ENCODE measurements around the gene MPND. TPM values are rescaled to one million over a fixed set of nuclear protein-coding genes. Genes with fewer than 3 reads are reported as not detected.

Gene MPND
- total and polyA plus RNA-seq, 2 of the 13 experiments (the other 11 are each of a cell fraction or from before 2014, with no cell fraction given), result 10.8 to 15.8 TPM

DNA sequence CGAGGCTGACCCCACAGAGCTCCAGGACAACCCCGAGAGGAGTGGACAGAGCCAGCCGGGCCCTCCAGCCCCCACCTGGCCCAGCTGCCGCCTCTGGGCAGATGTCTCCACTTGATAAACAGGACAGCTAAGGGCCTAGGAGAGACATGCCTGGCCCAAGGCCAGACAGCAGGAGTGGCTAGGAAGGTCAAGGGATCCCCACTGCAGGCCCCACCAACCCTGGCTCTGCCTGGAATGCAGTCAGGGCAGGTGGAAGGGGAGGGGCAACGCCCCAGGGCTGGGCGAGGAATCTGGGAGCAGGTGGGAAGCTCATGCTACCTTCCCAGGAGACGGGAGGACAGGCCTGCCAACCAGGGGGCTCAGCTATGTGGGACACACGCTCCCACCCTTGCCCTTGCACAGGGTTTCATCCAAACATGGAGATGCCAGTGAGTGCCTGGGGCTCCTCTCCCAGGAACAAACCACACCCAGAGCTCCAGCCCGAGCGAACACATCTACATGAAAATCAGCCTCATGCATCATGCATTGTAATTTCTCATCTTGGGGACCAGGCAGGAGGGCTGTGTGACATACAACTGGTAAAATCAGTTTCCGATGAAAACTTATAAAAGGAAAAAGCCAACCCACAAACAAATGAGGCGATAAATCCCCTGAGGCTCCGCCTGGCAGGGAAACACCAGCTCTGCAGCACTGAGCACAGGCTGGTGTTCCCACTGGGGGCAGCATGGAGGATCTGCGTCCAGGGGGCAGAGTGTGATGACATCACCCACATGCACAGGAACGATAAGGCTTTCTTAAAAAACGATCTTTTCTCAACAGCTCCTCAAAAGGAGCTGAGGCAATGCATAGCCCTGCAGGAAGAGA lies 32.0 kb downstream of the MPND start (continued):
- TF ChIP-seq, protein P1, sequence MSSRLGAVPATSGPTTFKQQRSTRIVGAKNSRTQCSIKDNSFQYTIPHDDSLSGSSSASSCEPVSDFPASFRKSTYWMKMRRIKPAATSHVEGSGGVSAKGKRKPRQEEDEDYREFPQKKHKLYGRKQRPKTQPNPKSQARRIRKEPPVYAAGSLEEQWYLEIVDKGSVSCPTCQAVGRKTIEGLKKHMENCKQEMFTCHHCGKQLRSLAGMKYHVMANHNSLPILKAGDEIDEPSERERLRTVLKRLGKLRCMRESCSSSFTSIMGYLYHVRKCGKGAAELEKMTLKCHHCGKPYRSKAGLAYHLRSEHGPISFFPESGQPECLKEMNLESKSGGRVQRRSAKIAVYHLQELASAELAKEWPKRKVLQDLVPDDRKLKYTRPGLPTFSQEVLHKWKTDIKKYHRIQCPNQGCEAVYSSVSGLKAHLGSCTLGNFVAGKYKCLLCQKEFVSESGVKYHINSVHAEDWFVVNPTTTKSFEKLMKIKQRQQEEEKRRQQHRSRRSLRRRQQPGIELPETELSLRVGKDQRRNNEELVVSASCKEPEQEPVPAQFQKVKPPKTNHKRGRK (CRISPR knock-in tag; IDR thresholded peaks at IDR 0.05), result no peak
- TF ChIP-seq HMGXB4 (CRISPR knock-in tag; IDR thresholded peaks at IDR 0.05; ENCODE audit: borderline replicate concordance in 1 of 2, low read depth in 1 of 2) (peak in 1 of 2 experiments; percentile 21; a peak in 1 of 4 replicates), ZNF142 (CRISPR knock-in tag; IDR thresholded peaks at IDR 0.05) (no peak), PRPF4 (IDR thresholded peaks at IDR 0.05; ENCODE audit: low read depth, low read length, poor library complexity, severe bottlenecking) (peak; percentile 50), FOSL1 (CRISPR knock-in tag; IDR thresholded peaks at IDR 0.05; ENCODE audit: borderline replicate concordance) (no peak), ZNF629 (CRISPR knock-in tag; conservative IDR thresholded peaks at IDR 0.05) (no peak), ZNF773 (CRISPR knock-in tag; IDR thresholded peaks at IDR 0.05; ENCODE audit: borderline replicate concordance) (no peak), KMT2A (CRISPR knock-in tag; IDR thresholded peaks at IDR 0.05) (no peak), RELA (CRISPR knock-in tag; IDR thresholded peaks at IDR 0.05) (no peak), SMC3 (IDR thresholded peaks at IDR 0.05; ENCODE audit: low read length) (0 out of 2 replicates have a peak, but pooled peaks have one; percentile 13), ZFYVE20 (CRISPR knock-in tag; IDR thresholded peaks at IDR 0.05; ENCODE audit: borderline replicate concordance, low read depth) (no peak), RAD51 (IDR thresholded peaks at IDR 0.05; ENCODE audit: borderline replicate concordance) (no peak), ZNF672 (CRISPR knock-in tag; IDR thresholded peaks at IDR 0.05) (no peak), ZIK1 (CRISPR knock-in tag; IDR thresholded peaks at IDR 0.05; ENCODE audit: borderline replicate concordance, low read depth) (no peak)
- TF ChIP-seq, protein P2, sequence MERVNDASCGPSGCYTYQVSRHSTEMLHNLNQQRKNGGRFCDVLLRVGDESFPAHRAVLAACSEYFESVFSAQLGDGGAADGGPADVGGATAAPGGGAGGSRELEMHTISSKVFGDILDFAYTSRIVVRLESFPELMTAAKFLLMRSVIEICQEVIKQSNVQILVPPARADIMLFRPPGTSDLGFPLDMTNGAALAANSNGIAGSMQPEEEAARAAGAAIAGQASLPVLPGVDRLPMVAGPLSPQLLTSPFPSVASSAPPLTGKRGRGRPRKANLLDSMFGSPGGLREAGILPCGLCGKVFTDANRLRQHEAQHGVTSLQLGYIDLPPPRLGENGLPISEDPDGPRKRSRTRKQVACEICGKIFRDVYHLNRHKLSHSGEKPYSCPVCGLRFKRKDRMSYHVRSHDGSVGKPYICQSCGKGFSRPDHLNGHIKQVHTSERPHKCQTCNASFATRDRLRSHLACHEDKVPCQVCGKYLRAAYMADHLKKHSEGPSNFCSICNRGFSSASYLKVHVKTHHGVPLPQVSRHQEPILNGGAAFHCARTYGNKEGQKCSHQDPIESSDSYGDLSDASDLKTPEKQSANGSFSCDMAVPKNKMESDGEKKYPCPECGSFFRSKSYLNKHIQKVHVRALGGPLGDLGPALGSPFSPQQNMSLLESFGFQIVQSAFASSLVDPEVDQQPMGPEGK (CRISPR knock-in tag; IDR thresholded peaks at IDR 0.05), result peak; percentile 71; the same call in 1 of the 2 replicates
- TF ChIP-seq, protein P3, sequence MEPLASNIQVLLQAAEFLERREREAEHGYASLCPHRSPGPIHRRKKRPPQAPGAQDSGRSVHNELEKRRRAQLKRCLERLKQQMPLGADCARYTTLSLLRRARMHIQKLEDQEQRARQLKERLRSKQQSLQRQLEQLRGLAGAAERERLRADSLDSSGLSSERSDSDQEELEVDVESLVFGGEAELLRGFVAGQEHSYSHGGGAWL (CRISPR knock-in tag; IDR thresholded peaks at IDR 0.05), result no peak

Data from HepG2 (cell line).